Activated T-cell treated with anti-CD3 and anti-CD28 coated beads for 48 hours (primary cell): ENCODE results near the gene THRAP3.
"Not testable (repeated sequence)": the region's sequence is repeated elsewhere in the genome, so short reads cannot be mapped to it uniquely, and the experiment has no call there.

Experiments used
- DNase-seq: peaks from one replicate; pipeline ENCODE4 v3.0.0-alpha.2; 2020; ENCODE audit warnings: low read depth

Gene THRAP3, protein sequence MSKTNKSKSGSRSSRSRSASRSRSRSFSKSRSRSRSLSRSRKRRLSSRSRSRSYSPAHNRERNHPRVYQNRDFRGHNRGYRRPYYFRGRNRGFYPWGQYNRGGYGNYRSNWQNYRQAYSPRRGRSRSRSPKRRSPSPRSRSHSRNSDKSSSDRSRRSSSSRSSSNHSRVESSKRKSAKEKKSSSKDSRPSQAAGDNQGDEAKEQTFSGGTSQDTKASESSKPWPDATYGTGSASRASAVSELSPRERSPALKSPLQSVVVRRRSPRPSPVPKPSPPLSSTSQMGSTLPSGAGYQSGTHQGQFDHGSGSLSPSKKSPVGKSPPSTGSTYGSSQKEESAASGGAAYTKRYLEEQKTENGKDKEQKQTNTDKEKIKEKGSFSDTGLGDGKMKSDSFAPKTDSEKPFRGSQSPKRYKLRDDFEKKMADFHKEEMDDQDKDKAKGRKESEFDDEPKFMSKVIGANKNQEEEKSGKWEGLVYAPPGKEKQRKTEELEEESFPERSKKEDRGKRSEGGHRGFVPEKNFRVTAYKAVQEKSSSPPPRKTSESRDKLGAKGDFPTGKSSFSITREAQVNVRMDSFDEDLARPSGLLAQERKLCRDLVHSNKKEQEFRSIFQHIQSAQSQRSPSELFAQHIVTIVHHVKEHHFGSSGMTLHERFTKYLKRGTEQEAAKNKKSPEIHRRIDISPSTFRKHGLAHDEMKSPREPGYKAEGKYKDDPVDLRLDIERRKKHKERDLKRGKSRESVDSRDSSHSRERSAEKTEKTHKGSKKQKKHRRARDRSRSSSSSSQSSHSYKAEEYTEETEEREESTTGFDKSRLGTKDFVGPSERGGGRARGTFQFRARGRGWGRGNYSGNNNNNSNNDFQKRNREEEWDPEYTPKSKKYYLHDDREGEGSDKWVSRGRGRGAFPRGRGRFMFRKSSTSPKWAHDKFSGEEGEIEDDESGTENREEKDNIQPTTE

DNA sequence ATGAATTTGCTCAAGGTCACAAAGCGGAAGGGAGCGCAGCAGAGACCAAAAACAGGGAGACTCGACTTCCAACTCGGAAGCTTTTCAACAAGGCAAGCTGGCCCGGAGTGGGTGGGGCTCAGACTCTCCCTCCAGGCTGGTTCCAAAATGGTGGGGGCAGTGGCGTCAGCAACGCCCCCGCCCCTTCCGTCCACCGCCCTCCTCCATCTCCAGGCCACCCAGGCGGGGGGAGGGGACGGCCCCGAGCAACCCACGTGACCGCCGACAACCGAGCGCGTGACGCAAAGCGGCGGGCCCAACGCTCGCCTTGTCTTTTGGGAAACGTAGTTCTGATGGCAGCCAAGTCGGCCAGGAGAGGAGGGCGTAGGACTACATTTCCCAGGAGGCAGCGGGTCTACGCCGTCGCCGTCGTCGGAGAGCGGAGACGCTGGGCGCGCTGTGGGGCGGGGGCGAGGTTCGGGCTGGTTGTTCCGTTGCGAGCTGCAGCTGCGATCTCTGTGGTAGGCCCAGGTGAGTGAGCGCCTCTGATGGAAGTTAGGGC, at the start of gene THRAP3:
TSS of gene THRAP3 (plus strand) at position 448 of the 541 bp plus-strand sequence. CDS start 58,121 bp downstream, outside the sequence.
- peak; percentile 100 for DNase-seq

DNA sequence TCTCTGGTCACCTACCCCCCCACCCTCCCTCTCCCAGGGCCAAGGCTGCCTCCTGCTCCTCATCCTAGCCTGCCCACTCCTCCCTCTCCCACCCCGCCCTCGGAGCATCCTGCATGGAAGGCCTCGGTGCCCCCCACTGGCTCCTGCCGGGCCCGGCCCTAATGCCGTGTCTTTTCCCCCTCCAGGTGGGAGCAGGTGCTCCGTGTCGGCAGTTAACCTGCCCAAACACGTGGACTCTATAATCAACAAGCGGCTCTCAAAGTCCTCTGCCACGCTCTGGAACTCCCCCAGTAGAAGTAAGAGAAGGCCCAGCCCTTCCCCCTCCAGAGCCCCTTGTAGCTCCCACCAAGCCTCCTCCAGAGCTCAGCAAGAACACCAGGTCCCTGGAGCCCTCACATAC, 49.5 kb upstream of the THRAP3 start:
- no peak for DNase-seq

DNA sequence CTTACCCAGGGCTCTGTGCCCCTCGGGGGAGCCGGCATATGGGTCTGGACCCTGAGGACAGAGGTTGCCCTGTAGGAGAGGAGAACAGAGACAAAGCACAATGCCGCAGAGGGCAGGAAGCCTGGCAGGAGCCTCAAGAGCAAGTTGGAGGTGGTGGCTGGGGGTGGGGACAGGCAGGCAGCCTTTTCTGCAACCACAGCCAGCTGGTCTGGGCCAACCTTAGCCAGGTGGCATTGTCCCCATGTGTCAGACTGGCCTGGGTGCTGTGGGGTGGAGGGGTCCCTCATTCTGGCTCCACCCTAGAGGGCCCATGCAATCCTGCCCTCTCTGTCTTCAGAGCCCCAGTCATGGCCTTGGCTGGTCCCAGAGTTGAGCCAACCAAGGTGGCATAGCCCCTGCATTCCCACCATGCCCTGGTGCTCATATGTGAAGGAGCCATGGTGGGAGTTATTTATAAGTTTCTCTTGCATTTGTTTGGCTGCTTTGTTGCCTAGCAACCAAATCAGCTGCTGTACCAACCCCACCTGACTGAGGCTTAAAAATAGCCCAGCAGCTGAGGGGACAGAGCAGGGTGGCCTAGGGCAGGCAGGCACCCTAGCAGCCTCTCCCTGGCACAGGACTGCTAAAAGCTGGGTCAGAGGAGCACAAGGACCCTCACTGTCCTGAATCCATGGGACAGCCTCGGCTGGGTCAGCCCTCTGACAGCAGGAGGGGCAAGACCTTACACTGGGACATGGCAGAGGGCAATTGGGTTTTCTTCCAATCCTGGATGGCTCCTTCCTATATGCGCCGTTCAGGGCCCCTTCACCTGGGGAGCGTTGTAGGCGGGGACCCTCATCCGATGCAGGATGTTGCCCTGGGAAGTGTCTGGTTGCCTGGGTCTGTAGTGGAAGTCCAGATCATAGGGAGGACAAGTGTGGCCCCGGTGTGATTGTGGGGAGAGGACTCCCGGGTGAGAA, 48.8 kb upstream of the THRAP3 start:
- DNase-seq: no peak

DNA sequence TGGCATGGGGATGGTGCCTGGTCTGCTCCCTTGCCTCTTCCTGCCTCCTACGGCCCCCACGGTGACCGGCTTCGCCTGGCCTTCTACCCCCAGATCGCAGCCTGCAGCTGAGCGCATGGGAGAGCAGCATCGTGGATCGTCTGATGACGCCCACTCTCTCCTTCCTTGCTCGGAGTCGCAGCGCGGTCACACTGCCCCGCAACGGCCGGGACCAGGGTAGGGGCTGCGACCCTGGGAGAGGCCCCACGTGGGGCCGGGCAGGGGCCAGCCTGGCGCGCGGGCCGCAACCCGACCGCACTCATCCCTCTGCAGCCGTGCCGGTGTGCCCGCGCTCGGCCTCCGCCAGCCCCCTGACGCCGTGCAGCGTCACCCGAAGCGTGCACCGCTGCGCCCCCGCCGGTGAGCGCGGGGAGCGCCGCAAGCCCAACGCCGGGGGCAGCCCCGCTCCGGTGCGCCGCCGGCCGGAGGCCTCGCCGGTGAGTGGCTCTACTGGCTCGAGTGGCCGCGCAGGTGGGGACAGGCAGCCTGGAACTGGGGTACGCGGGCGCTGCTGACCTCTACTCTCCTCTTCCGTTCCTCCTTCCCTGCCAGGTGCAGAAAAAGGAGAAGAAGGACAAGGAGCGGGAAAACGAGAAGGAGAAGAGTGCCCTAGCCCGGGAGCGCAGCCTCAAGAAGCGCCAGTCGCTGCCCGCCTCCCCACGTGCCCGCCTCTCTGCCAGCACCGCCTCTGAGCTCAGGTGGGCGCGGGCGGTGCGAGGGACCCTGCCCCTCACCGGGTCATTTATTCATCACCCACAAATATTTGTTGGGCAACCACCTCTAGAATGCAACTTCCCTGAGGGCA, 47.9 kb upstream of the THRAP3 start:
- no peak for DNase-seq

DNA sequence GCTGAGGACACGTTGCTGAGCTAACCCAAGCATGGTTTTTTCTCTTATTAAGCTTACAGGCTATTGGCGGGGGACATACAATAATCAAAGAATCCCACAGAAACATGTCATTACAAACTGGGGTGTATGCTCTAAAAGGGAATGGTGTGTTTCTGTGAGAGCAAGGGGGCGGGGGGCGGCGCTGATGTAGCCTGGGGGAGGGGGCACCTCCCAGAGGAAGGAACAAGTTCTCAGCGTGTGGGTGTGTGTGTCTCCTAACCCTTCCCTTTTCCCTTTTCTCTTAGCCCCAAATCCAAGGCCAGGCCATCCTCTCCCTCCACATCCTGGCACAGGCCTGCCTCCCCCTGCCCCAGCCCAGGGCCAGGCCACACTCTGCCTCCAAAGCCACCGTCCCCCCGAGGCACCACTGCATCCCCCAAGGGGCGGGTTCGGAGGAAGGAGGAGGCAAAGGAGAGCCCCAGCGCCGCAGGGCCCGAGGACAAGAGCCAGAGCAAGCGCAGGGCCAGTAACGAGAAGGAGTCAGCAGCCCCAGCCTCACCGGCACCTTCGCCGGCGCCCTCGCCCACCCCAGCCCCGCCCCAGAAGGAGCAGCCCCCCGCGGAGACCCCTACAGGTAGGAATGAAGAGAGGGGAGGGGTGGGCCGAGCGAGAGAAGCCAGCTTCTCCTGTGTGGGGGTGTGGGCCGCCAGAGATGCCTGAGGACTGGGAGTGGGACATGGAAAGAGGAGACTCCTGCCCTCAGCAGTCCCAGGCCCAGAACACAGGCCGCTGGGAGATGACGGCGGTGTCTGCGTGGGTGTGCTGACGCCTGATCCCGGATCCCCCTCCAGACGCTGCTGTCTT, 46.4 kb upstream of the THRAP3 start:
- DNase-seq: no peak

DNA sequence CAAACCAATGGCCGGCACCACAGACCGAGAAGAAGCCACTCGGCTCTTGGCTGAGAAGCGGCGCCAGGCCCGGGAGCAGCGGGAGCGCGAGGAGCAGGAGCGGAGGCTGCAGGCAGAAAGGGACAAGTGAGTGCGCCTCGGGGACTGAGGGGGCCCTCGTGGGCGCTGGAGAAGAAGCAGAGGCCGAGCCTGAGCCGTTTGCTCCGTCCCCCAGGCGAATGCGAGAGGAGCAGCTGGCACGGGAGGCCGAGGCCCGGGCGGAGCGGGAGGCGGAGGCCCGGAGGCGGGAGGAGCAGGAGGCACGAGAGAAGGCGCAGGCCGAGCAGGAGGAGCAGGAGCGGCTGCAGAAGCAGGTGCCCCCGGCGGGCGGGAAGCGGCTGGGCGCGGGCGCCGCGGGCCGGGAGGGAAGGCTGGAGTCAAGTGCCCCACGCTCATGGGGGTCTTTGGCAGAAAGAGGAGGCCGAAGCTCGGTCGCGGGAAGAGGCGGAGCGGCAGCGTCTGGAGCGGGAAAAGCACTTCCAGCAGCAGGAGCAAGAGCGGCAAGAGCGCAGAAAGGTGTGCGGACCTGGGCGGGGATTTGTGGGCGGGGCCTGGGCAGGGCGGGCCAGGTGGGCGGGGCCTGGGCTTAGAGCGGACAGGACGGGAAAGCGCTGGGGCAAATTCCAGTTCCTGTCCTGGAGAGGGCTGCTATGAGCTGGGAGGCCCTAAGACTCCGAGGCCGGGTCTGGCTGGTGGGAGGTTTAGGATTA, 45.6 kb upstream of the THRAP3 start:
- no peak for DNase-seq

DNA sequence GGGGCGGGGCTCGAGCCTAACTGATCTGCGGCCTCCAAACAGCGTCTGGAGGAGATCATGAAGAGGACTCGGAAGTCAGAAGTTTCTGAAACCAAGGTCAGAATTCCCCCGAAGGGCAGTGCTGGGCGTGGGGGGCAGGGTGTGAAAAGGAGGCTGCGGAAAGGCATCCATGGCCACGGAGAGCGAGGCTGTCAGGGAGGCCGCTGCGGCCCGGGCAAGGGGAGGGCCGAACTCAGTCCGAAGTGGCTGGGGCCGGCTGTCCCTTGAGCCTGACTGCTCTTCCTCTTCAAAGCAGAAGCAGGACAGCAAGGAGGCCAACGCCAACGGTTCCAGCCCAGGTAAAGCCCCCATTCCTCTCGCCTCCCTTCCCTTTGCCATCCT, 45.0 kb upstream of the THRAP3 start:
- no peak for DNase-seq

DNA sequence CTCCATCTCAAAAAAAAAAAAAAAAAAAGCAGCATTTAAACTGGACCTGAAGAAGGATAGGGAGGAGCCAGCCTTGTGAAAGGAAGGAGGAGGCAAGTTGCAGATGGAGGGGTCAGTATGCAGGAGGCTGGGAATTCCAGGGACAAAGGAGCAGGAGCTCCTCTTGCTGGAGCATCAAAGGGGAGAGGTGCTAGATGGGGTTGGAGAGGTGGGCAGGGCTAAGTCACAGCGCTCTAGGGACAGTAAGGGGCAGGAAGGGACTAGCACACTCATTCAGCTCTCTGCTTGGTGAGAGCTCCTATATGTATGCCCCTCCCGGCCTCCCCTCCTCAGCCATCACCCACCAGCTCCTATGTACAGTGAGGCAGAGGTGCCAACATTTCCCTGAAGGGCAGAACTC, 41.5 kb upstream of the THRAP3 start:
- DNase-seq: no peak

DNA sequence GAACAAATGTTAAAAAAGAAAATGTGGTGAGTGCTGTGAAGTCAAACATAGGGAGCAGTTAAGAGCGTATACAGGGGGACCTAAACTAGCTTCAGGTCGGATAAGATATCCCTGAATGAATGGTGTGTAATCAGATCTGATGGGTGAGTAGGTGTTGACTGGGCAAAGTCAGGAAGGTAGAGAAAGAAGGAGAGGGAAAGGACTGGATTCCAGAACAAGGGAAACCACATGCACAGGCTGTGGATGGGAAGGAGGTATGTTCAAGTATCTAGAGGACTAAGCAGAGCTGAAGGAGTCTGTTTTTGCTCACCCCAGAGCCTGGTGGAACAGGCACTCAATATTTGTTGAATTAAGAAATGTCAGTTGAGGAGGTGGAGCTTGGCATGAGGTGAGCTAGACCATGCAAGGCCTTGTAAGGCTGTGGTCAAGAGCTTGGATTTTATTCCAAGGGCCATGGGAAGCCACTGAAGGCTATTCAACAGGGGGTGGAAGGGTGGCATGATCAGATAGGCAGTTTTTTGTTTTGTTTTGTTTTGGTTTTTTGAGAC, 40.9 kb upstream of the THRAP3 start:
- no peak for DNase-seq

DNA sequence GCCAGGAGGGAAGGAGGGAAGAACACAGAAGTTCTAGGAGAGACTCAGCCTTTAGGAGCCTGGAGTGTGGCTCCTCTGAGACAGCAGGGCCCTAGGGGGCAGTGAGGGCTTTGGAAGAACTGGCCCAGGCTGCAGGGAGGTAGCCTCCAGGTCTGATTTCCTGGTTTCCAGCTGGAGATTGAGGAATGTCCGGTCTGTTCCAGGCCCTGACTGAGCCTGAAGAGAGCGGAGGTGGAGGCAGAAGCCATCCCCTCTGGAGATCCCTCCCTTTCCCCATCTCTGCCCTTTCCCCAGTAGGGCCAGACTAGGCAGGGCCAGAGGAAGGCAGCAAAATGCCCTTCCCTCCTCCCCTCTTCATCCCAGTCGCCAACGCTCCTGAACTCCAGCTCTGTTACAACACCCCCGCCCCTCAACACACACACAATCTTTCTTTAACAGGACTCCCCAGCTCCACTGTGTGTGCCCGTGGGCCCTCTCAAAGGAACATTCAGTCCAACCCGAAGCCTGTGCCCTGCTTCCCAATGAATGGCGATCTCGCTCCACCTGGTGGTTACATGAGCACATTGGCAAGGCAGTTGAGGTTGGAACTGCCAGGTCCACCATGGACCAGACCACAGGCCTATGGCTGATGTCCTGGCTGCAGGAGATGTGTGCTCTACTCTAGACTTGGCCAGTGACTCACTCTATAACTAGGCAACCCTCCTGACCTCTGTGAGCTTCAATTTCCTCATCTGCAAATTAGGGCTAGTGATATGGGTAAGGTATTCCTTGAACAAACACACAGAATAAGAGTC, 36.2 kb upstream of the THRAP3 start:
- peak; percentile 67 for DNase-seq

DNA sequence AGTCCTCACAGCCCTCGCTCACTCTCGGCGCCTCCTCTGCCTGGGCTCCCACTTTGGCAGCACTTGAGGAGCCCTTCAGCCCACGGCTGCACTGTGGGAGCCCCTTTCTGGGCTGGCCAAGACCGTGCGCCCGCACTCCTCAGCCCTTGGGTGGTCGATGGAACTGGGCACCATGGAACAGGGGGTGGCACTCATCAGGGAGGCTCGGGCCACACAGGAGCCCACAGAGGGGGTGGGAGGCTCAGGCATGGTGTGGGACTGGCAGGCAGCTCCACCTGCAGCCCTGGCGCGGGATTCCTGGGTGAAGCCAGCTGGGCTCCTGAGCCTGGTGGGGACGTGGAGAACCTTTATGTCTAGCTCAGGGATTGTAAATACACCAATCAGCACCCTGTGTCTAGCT, 27.4 kb upstream of the THRAP3 start:
- not testable (repeated sequence) for DNase-seq

DNA sequence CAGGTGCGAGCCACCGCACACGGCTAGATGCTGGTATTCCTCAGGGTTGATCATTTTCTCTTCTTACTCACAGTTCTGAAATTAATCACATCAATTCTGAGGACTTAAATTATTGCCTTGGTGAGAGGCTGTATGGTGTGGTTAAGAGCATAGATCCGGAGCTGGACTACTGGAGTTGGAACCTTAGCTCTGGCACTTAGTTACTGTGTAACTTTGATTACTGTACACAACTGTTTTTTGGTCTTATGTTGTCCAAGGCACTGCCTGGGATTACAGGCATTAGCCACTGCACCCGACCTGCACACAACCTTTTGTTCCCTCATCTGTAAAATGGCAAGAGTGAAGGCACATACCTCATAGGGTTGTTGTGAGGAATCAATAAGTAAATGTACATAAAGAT, 25.6 kb upstream of the THRAP3 start:
- no peak for DNase-seq

DNA sequence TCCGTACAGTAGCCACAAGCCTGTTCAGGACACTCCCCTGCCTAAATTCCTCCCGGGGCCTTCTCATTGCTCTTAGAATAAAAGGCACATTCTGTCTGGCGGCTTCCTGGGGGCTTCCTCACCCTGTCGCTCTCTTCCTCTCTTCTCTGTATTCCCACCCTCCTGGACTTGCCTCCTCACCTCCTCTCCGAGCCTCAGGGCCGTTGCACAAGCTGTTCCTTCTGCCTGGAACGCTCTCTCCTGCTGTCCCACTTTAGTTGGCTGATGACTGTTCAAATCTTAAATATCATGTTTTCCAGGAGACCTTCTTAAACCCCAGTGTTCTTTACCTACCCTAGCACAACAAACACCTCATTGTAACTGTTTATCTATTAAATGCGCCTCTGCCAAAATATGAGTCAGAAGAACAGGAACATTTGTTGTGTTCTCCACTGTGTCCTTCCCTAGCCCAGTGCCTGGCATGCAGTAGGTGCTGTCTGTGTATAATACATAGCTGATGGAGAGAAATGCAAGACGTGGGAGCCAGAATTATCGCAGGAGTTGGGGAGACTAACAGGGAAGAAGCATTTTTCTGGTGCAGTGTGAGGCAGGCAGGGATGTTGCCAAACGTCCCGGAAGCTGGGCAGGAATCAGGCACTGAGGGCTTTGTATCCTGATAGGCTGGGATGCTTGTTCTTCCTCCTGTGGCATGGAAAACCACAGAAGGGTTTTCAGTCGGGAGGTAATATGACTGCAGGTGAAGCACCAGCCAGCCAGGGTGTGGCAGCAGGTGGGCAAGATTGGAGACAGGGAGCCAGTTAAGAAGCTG, 24.1 kb upstream of the THRAP3 start:
- no peak for DNase-seq

DNA sequence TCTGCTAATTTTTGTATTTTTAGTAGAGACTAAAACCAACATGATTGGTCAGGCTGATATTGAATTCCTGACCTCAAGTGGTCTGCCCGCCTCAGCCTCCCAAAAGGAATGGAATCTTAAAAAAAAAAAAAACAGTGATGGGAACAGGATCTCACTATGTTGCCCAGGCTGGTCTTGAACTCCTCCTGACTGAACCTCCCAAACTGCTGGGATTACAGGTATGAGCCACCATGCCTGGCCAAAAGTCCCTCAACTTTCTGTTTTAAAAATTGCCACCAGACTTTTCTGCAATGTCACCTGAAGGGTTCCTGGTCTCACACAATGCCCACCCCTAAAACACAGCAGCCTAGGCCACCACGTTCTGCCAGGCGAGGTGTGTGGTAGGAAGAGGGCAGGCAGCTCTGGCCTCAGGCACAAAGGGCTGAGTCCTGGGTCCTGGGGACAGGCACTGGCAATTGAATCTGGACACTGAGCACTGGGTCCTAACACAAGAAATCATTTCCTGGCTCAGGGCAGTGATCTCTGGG, 21.2 kb upstream of the THRAP3 start:
- DNase-seq: no peak

DNA sequence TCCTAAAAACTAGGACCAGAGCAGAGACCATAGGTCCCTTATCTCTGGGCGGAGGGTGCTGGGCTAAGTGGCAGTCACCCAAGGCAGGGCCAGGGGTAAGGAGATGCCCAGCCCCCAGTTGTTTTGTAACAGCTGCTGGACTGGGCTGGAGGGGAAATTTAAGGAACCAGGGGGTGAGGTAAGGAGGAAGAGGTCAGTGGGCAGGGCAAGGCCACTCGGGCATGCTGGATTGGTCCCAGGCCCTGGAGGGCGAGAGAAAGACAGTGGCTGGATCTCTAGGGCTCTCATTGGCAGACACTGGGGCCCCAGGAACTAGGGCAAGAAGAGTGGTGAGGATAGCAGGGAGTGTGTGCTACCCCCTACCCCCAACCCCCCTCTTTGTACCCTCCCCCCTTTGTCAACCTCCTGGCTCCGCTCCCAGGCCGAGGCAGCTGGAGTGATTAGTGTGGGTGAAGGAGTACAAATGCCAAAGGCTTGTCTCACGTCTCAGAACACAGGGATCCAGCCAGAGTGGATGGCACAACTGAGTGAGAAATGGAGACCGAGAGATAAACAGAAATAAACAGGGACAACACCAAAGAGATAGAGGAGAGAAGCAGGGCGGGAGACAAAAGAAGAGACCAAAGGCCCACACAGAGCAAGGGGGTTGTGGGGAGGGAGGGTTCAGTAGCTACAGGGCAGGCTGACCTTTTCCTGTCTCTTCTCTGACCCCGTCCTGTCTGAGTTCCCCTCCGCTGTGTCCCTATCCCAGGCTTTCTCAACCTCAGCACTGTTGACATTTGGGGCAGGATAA, 20.5 kb upstream of the THRAP3 start:
- DNase-seq: no peak

DNA sequence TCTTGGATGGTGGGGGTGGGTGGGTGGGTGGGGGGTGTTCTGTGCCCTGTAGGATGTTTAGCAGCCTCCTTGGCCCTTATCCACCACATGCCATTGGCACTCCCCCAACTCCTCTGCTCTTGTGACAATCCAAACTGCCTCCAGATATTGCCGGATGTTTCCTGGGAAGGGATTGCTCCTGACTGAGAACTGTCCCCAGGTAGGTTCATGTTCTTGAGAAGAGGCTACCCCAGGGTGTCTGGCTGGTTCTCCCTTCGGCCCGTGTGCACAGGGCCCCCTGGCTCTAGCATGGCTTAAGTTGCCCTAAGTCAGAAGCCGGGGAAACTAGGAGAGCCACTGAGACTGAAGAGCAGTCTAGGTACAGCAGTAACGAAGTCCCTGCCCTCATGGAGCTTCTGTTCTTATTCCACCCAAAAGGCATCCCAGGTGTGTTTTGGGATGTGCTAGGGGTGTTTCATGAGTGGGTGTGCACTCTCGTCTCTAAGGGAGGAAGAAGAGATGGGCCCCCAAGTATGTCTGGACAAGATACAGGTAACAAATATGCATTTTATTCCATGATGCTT, 19.8 kb upstream of the THRAP3 start:
- no peak for DNase-seq
